Measurements from ENCODE around the gene VPS39.

Gene VPS39

DNA sequence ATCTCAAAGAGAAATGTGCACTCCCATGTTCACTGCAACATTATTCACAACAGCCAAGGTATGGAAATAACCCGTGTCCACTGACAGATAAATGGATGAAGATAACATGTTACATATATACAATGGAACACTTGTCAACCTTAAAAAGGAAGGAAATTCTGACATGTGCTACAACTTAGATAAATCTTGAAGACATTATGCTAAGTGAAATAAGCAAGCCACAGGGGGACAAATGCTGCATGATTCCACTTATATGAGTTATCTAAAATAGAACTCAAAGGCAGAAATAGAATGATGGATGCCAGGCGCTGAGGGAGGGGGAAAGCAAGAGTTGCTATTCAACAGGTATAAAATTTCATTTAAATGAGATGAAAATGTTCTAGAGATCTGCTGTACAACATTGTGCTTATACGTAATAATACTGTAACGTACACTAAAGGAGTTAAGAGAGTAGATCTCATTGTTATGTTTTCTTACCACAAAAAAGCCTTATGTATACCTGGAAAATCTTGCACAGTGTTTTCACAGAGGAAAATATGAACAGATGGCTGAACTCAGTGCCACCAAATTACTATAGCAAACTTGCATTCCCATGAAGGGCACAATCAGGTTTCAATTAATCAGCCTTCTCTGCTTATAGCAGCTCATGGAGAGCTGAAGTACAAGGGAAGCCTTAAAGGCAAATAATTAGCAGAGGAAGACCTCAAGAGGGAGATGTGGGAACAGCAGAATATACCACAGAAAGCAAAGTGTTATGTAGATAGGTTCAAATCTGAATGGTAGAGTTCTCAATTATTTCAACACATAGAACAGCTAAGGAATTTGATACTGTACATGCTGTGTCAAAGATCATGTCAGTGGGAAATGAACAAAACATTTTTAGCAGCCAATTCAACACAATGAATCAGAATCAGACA lies 8.1 kb upstream of the VPS39 start:
- TF ChIP-seq FOXM1 (IDR thresholded peaks at IDR 0.05; ENCODE audit: borderline replicate concordance) (no peak), SUZ12 (IDR thresholded peaks at IDR 0.05) (no peak), BHLHE40 (IDR thresholded peaks at IDR 0.05; ENCODE audit: borderline replicate concordance) (no peak), ARNT (IDR thresholded peaks at IDR 0.05) (no peak), ZNF384 (IDR thresholded peaks at IDR 0.05) (no peak), LEF1 (IDR thresholded peaks at IDR 0.05; ENCODE audit: borderline replicate concordance) (no peak), FOXA1 (IDR thresholded peaks at IDR 0.05) (no peak), NFRKB (IDR thresholded peaks at IDR 0.05) (no peak), HDGF (IDR thresholded peaks at IDR 0.05; ENCODE audit: borderline replicate concordance) (no peak), TARDBP (IDR thresholded peaks at IDR 0.05) (no peak), PKNOX1 (IDR thresholded peaks at IDR 0.05) (no peak), CTBP1 (IDR thresholded peaks at IDR 0.05; ENCODE audit: borderline replicate concordance) (no peak), FOXK2 (IDR thresholded peaks at IDR 0.05) (no peak), SP1 (IDR thresholded peaks at IDR 0.05) (no peak)
- no peak for DNase-seq (ENCODE audit: extremely low spot score)
- CTCF ChIA-PET: no interaction called here
- POLR2A ChIA-PET: no interaction called here

DNA sequence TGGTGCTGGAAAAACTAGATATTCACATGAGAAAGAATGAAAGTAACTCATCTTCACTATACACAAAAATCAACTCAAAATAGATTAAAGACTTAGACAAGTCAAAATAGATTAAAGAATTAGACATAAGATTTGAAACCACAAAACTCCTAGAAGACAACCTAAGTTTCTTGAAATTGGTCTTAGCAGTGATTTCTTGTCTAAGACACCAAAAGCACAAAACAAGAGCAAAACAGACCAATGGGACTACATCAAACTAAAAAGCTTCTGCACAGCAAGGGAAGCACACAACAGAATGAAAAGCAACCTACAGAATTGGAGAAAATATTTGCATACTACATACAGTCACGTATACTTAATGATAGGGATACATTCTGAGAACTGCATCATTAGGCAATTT lies 6.5 kb upstream of the VPS39 start:
- TF ChIP-seq L3MBTL2 (conservative IDR thresholded peaks at IDR 0.05) (no peak), PKNOX1 (IDR thresholded peaks at IDR 0.05) (no peak), TARDBP (IDR thresholded peaks at IDR 0.05) (no peak), FOXM1 (IDR thresholded peaks at IDR 0.05; ENCODE audit: borderline replicate concordance) (no peak)
- no peak for DNase-seq (ENCODE audit: extremely low spot score)
- ChIA-PET POLR2A (no interaction called here), CTCF (no interaction called here)

- ChIA-PET CTCF (no interaction called here), POLR2A (interaction anchor here (1.2 kb wide), 1 partner anchor 60 kb away, joined by 5 read pairs; the partner anchor contains the start of genes GANC and TMEM87A)
- no peak for DNase-seq (ENCODE audit: extremely low spot score)
These were observed 5.4 kb upstream of the VPS39 start for GRCh38 chr15:42213511-42213910.

GRCh38 chr15:42210696-42211095 lies 2.6 kb upstream of the VPS39 start:
- CTCF ChIA-PET: no interaction called here
- POLR2A ChIA-PET: no interaction called here
- no peak for DNase-seq (ENCODE audit: extremely low spot score)

More at GRCh38 chr15:42213511-42213910, 5.4 kb upstream of the VPS39 start:
- TF ChIP-seq HDGF (IDR thresholded peaks at IDR 0.05; ENCODE audit: borderline replicate concordance) (no peak), TARDBP (IDR thresholded peaks at IDR 0.05) (no peak), SP1 (IDR thresholded peaks at IDR 0.05) (no peak), ARNT (IDR thresholded peaks at IDR 0.05) (no peak), FOXA1 (IDR thresholded peaks at IDR 0.05) (no peak), SUZ12 (IDR thresholded peaks at IDR 0.05) (no peak), BHLHE40 (IDR thresholded peaks at IDR 0.05; ENCODE audit: borderline replicate concordance) (no peak), CTBP1 (IDR thresholded peaks at IDR 0.05; ENCODE audit: borderline replicate concordance) (no peak), ZNF384 (IDR thresholded peaks at IDR 0.05) (no peak), FOXM1 (IDR thresholded peaks at IDR 0.05; ENCODE audit: borderline replicate concordance) (no peak), ELF4 (IDR thresholded peaks at IDR 0.05) (no peak), PKNOX1 (IDR thresholded peaks at IDR 0.05) (no peak), NFRKB (IDR thresholded peaks at IDR 0.05) (no peak), FOXK2 (IDR thresholded peaks at IDR 0.05) (no peak), LEF1 (IDR thresholded peaks at IDR 0.05; ENCODE audit: borderline replicate concordance) (no peak), L3MBTL2 (conservative IDR thresholded peaks at IDR 0.05) (no peak)

GRCh38 chr15:42206406-42206805 lies 1.7 kb downstream of the VPS39 start:
- TF ChIP-seq BHLHE40 (IDR thresholded peaks at IDR 0.05; ENCODE audit: borderline replicate concordance) (no peak), ZNF384 (IDR thresholded peaks at IDR 0.05) (no peak), CTBP1 (IDR thresholded peaks at IDR 0.05; ENCODE audit: borderline replicate concordance) (no peak), SP1 (IDR thresholded peaks at IDR 0.05) (no peak), TARDBP (IDR thresholded peaks at IDR 0.05) (no peak), FOXA1 (IDR thresholded peaks at IDR 0.05) (no peak), SUZ12 (IDR thresholded peaks at IDR 0.05) (no peak), LEF1 (IDR thresholded peaks at IDR 0.05; ENCODE audit: borderline replicate concordance) (no peak), NFRKB (IDR thresholded peaks at IDR 0.05) (no peak), ARNT (IDR thresholded peaks at IDR 0.05) (no peak), FOXM1 (IDR thresholded peaks at IDR 0.05; ENCODE audit: borderline replicate concordance) (no peak), FOXK2 (IDR thresholded peaks at IDR 0.05) (no peak), PKNOX1 (IDR thresholded peaks at IDR 0.05) (no peak), ELF4 (IDR thresholded peaks at IDR 0.05) (no peak), L3MBTL2 (conservative IDR thresholded peaks at IDR 0.05) (no peak), HDGF (IDR thresholded peaks at IDR 0.05; ENCODE audit: borderline replicate concordance) (no peak)
- ChIA-PET POLR2A (no interaction called here), CTCF (interaction anchor here (0.6 kb wide), 1 partner anchor 172 kb away, joined by 5 read pairs; no protein-coding TSS in a partner anchor)
- DNase-seq (ENCODE audit: extremely low spot score): no peak

More at GRCh38 chr15:42210696-42211095, 2.6 kb upstream of the VPS39 start:
- TF ChIP-seq SP1 (IDR thresholded peaks at IDR 0.05): no peak
- TF ChIP-seq SUZ12 (IDR thresholded peaks at IDR 0.05): no peak
- no peak for TF ChIP-seq FOXM1 (IDR thresholded peaks at IDR 0.05; ENCODE audit: borderline replicate concordance)
- no peak for TF ChIP-seq ZNF384 (IDR thresholded peaks at IDR 0.05)
- no peak for TF ChIP-seq PKNOX1 (IDR thresholded peaks at IDR 0.05)
- TF ChIP-seq CTBP1 (IDR thresholded peaks at IDR 0.05; ENCODE audit: borderline replicate concordance): no peak

All from HEK293T (cell line).